ELF-1 (cell line): Measurements from ENCODE around the gene TFAP2E.

Source experiments
- DNase-seq: peaks from one replicate; pipeline ENCODE4 v3.0.0-alpha.2; 2016; ENCODE audit warnings: low read depth, low spot score

The TFAP2E gene

DNA sequence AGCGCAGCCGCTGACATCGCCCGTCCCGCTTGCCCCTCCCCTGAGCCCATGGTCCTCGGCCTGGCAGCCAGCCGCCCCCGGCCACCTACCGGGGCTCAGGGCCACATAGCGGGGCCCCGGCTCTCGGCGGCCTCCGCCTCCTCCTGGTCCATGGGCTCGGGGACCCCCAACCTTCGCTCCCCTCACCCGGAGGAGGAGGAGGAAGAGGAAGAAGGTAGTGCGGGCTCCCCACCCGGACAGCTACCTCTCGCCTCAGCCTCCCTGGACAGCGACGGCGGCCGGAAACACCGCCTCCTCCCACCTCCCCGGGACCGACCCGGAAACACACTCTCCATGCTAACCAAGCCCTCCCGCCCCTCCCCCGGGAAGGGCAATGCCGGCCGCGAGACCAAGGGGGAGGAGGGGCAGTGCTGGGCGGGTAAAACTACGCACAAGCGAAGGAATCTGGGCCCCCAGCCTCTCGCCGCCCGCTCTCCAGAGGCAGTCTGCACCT lies 15.9 kb upstream of the TFAP2E start, which contains the start of gene KIAA0319L:
KIAA0319L (minus strand) TSS at position 286 of the 493 bp plus-strand sequence. CDS start 2,912 bp downstream, outside the sequence.
- DNase-seq, result no peak

DNA sequence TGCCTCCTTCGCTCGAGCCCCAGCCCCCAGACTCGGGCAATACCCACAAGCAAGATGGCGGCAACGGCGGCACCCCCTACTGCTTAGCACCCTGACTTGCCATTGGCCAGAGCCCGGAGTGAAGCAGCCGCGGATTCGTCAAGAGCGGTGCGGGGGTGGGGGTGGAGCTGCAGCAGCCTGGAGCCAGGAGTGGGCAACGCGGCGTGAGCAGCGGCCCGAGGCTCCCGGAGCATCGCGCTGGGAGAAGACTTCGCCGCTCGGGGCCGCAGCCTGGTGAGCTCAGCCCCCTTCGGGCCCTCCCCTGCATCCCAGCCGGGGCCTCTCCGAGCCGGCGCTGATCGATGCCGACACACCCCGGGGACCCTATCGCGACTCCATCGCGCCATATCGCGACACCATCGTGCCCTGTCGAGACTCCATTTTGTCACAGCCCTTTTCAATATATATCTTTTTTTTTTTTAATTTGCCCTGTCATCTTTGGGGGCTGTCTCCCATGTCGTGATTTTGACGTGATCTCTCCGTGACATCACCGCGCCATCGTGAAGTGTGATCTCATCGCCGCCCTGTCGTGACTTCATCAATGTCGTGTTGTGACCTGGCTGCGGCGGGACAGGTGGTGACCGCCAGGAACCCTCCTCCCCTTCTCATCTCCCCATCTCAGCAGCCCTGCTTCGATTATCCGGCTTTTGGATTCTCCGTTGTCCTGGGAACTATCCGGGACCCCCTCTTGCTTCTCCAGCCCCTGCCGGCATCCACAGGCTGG lies 15.3 kb upstream of the TFAP2E start, which contains the start of gene NCDN:
NCDN (plus strand) TSS at position 189 of the 763 bp plus-strand sequence; CDS start at position 581, 392 bp downstream.
- peak; percentile 98 for DNase-seq

DNA sequence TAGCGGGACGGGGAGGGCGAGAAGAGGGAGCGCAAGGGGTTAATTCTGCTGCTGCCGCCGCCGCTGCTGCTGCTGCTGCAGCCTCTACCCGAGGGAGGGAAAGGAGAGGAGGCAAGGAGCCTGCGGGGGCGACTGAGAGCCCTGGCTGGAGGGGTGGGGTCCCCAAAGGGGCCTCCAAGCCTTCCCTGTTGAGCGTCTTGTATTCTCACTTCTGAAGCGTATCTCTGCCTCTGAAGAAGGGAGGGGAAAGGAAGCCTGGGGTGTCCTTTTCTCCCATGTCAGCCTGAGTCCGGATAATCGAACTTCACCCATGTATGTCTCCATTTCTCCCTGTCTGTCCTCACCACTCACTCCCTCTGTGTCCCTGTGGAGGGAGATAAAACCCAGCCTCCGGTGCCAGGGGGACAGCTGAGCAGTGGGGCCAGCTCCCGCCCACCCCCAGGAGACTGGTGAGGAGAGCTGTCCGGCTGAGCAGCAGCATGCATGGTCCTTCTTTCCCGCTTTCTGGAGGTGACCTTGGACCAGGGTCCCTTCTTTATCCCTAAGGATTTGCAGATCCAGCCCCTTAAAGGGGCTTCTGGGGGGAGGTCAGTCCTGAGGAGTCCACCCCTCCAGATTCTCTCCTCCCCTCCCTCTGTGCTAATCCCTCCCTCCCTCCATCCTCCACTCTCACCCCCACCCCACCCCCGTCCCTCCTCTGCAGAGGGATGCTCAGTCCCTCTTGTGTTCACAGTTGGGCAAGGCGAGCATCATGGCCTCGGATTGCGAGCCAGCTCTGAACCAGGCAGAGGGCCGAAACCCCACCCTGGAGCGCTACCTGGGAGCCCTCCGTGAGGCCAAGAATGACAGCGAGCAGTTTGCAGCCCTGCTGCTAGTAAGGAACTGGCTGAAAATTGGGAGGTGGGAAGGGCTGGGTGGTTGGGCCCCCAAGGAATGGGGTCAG lies 14.5 kb upstream of the TFAP2E start:
- DNase-seq, result peak; percentile 74

DNA sequence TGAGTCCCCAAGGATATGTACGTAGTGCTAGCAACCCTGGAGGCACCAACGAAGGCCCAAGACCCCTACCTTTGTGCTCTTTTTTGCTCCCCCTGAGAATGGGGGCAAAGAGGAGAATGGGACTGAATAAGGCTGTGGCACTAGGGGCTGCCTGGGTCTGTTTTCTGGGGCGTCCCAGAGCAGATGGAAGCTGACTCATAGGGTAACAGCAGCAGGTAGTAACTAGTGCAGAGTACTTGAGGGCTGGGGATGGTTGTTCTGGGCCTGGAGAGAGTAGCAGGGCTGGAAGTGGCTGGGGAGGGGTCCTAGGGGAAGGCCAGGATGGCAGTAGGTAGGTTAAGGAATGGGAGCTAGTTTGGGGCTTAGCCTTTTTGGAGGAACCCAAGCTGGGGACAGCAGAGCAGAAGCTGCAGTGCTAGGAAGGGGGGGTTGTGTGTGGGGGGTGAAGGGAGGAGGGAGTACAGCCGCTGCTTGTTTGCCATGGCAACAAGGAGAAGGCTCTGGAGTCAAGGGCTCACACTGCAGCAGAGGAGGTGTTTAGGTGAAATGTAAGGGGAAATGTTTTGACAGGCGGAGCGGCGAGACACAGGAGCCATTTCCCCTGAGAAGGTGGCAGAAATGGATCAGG lies 13.7 kb upstream of the TFAP2E start:
- DNase-seq, result no peak

DNA sequence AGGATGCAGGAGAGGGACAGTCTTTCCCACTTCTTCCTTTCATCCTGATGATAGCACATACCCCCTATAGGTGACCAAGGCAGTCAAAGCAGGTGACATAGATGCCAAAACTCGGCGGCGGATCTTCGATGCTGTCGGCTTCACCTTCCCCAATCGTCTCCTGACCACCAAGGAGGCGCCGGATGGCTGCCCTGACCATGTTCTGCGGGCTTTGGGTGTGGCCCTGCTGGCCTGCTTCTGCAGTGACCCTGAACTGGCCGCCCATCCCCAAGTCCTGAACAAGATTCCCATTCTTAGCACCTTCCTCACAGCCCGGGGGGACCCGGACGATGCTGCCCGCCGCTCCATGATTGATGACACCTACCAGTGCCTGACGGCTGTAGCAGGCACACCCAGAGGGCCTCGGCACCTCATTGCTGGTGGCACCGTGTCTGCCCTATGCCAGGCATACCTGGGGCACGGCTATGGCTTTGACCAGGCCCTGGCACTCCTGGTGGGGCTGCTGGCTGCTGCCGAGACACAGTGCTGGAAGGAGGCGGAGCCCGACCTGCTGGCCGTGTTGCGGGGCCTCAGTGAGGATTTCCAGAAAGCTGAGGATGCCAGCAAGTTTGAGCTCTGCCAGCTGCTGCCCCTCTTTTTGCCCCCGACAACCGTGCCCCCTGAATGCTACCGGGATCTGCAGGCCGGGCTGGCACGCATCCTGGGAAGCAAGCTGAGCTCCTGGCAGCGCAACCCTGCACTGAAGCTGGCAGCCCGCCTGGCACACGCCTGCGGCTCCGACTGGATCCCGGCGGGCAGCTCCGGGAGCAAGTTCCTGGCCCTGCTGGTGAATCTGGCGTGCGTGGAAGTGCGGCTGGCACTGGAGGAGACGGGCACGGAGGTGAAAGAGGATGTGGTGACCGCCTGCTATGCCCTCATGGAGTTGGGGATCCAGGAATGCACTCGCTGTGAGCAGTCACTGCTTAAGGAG lies 12.6 kb upstream of the TFAP2E start:
- DNase-seq, result no peak

DNA sequence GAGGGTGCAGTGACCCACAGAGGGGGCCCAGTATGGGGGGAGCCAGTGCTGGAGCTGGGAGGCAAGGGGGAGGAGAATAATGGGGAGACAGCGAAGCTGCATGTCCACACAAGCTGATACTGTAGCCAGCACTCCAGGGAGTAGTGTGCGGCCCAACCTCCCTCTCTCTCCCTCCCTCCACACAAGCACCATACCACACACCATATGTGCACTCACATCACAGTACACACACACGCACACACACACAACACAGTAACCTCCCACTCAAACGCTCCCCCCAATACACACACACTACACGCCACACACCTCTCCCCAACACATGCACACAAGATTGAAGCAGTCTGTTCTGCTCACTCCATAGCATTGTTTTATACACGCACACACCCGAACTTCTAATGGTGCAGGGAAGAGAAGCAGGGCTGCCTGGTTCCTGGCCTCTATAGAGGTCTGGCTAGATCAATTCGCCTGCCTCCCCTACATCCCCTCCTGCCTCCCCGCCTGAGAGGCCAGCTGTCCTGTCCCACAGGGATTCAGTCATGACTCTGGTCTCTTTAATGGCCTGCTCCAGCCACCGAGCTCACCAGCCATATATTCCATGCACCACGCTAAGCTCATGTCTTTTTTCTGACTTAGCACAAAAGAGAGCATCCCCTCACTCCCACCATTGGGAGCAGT lies 11.7 kb upstream of the TFAP2E start:
- DNase-seq, result no peak

DNA sequence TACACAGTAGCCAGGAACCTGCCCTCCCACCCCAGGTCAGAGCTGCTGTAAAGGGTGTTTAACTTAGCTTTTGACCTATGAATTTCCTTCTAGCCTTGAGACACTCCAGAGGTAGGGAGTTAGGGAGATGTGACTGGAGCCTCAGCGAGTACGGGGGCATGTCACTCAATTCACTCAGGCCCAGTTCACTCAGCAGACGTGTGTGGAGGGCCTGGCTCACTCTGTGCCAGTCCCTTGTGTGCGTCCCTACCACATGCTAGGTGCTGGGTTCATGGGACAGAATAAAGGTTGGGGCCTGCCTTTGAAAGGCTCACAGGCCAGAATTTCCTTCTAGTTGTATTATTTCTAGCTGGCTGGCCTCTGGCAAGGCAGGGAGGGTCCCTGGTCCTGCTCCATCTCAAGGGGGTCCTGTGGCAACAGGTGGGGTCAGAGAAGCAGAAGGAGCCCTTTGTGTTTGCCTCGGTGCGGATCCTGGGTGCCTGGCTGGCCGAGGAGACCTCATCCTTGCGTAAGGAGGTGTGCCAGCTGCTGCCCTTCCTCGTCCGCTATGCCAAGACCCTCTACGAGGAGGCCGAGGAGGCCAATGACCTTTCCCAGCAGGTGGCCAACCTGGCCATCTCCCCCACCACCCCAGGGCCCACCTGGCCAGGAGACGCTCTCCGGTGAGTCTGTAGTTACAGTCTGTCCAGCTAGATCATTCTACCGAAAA lies 11.0 kb upstream of the TFAP2E start:
- DNase-seq, result no peak

DNA sequence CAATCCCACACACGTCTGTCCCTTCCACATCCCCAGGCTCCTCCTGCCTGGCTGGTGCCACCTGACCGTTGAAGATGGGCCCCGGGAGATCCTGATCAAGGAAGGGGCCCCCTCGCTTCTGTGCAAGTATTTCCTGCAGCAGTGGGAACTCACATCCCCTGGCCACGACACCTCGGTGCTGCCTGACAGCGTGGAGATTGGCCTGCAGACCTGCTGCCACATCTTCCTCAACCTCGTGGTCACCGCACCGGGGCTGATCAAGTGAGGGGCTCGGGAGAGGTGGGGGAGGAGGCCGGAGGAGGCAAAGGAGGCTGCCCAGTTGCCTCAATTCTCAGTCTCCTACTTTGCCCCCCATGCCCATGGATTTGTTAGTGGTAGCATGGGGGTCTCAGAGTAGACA lies 9.9 kb upstream of the TFAP2E start:
- no peak for DNase-seq

DNA sequence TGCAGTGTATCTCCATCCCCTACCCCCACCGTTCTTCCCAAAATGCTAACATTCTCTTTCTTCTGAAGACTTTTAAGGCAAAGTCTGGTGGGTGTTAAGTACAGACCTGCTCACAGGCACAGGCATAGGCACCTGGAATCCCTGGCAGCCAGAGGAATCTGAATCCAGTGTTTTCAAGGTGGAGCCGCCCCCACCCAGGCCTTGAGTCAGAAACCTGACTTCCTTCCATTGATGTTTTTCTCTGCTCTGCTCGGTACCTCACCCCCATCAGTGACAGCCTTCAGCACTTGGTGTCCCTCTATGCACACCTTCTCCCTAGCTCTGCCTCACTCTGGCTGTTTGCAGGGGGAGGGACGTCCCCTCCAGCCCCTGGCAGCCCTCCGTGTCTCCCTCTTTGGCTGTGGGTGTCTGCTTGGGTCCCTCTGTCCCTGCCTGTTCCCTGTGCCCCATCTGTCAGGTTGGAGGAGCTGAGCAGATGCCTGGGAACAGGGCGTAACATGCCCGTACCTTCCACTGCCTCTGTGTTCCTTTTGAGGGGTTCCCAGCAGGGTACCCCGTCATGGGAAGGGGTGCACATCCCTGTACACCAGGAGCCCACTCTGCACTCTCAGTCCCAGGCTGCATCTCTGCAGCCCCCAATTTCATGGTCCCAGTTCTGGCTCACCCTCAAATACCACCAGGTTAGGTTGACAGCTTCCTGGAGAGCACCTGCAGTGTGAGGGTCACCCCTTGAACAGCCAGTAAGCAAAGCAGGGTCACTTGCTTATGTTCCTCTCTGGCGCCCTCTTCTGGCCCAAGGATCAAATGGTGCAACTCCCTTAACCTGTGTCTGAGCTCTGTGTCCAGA lies 8.9 kb upstream of the TFAP2E start:
- peak; percentile 84 for DNase-seq

DNA sequence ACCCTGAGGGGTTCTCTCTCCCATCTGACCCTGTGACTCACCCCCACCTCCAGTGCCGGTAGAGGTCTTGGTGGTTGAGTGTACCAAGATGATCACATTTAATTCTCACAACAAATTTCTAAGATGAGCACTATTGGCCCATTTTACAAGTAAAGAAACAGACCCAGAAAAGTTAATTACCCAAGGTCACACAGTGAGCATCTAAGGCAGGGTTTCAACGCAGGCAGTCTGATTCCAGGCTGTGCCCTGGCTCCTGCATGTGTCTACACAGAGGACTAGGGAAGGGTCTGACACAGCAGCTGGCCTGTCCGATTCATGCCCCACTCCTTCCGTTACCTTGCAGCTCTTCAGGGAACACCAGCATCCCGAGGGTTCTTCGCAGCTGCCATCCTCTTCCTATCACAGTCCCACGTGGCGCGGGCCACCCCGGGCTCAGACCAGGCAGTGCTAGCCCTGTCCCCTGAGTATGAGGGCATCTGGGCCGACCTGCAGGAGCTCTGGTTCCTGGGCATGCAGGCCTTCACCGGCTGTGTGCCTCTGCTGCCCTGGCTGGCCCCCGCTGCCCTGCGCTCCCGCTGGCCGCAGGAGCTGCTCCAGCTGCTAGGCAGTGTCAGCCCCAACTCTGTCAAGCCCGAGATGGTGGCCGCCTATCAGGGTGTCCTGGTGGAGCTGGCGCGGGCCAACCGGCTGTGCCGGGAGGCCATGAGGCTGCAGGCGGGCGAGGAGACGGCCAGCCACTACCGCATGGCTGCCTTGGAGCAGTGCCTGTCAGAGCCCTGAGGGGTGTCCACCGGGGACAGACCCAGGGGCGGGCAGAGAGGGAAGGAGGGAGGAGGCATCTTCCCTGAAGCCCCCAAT lies 8.0 kb upstream of the TFAP2E start:
- no peak for DNase-seq

DNA sequence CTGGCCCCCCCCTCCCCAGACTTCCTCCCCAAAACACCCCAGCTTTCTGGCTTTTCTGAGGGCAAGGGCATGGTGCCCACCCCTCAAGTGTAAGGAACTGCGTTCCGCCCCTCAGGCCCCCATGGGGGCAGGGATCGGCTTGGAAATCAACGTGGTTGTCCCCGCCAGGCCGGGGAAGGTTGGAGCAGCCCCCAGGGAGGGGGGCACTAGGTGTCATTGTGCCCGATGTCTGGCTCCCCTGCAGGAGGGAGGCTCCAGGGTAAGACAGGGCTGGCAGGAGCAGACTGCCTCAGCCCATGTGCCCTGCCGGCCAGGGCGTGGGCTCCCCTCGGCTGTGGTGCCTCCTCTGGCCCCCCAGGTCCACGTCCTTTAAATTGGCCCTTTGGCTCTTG lies 7.4 kb upstream of the TFAP2E start:
- no peak for DNase-seq

DNA sequence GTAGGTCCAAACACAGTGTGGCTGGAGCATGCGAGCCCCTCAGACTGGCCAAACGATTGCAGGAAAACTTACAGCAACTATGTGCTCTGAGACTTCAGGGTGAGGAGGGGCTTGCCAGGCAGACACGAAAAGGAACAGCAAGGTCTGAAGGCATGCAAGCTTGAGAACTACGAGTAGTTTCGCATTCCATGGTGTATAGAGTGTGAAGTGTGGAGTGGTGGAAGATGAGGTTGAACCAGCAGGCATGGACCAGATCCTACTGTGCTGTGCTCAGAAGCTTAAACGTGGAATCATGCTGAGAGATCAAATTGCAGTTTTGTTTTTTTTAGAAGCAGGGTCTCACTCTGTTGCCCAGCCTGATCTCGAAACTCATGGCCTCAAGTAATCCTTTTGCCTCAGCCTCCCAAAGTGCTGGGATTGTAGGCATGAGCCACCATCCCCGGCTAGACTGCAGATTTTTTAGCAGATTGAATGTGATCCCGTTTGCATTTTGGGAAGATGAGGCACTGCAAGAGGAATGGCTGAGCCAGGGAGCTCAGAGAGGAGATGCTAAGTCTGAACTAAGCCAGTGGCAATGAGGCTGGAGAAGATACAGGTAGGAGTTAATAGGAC lies 5.1 kb upstream of the TFAP2E start:
- no peak for DNase-seq

DNA sequence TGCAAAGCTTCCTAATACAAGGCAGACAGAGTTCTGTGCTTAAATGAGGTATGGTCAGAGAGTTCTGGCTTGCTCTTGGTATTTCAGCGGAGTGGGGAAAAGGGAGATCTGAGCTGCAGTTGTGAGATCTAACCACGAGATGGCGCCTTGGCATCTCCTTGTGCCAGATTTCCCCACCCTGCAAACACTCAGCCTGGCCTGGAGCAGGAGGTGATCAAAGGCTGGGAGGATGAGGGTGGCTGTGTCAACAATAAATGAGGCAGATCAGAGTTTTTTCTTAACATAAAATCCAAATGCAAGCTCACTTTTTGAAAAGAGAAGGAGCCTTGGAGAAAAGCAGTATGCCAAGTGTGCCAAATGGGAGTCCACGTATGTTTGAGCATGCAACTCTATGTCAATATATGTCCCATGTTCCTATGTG lies 4.1 kb upstream of the TFAP2E start:
- peak; percentile 93 for DNase-seq

DNA sequence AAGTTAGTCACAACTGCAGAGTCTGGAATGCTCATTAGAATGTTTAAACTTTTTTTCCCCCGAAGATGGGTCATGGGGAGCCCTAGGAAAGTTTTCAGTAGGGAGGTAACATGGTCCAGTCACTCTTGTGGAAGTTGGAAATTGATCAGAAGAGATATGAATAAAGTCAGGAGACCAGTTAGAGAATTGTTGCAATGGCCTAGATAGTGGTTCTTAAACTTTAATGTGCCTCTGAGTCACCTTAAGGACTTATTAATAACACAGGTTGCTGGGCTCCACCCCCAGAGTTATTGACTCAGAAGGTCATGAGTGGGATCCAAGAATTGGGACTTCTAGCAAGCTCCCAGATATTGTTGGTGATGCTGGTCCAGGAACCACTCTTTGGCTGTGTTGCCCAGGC lies 3.2 kb upstream of the TFAP2E start:
- DNase-seq, result no peak

DNA sequence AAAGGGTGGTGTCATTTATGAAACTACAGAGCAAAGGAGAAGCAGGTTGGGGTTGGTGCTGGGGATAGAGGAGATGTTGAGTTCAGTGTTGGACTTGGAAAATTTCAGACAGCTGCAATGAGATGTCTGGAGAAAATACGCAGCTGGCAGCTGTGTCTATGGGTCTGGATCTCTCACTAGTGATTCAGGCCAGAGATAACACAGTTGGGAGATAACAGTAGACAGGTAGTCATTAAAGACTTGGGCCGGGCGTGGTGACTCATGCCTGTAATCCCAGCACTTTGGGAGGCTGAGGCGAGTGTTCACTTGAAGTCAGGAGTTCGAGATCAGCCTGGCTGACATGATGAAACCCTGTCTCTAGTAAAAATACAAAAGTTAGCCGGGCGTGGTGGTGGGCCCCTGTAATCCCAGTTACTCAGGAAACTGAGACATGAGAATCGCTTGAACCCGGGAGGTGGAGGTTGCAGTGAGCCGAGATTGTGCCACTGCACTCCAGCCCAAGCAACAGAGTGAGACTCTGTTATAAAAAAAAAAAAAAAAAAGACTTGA lies 2.5 kb upstream of the TFAP2E start:
- DNase-seq, result peak; percentile 38

DNA sequence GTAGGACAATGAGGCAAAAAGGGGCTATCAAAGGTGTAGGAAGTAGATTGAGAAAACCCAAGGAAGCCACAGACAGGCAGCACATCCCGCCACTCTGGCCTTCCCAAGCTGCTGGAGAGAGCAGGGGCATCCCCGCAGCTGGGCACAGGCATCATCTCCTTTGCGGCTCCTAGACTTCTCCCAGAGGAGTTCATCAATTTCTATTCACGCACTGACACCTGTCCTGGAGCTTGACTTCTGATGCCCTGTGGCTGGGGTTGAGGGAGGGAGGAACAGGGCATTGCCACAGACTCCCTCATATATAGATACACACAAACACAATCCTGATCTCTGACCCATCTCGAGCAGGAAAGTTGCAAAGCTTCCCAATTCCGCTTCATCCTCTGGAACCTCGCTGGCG lies 1.9 kb upstream of the TFAP2E start:
- DNase-seq, result no peak

DNA sequence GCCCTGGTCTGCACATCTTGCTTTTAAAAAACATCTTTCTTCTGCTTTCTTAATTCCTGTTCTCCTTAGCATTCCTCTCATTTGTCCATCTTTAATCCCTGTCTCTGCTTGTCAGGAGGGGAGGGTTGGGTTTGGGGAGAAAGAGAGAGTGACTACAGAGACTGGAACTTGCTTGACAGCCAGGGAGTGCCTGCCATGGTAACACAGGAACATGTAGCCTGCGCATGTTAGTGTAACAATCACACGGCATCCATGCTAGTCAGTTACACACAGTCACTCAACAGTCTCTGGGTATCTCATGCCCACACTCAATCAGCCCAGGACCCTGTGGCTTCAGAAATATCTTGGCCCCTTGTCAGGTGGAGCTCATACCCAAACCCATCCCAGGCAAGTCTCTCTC lies 818 bp upstream of the TFAP2E start:
- no peak for DNase-seq
